Stimulated activated effector memory CD8-positive, alpha-beta T cell treated with anti-CD3 and anti-CD28 coated beads, Interleukin-12 subunit alpha, Interleukin-12 subunit beta, amount 100 ng/mL, for 72 hours (primary cell): Measurements from ENCODE around the gene PGLYRP2.

ENCODE experiments used
- ATAC-seq: fragments of 150-1000 bp; cut with Tn5 transposase; 2 replicates; pipeline ENCODE4 v1.10.0; 2021
- DNase-seq, 2 donors: peaks; one replicate each; pipeline ENCODE4 v3.0.0; 2021 to 2022; ENCODE audit warnings: low spot score in 2 of 2
- H3K27ac Mint-ChIP-seq: one replicate; pipeline ENCODE4 v1.8.0; 2022; ENCODE audit warnings: mild to moderate bottlenecking, mixed read lengths
- H3K36me3 Mint-ChIP-seq: one replicate; pipeline ENCODE4 v1.8.0; 2022; ENCODE audit warnings: mild to moderate bottlenecking, mixed read lengths
- H3K4me1 Mint-ChIP-seq: one replicate; pipeline ENCODE4 v1.8.0; 2022; ENCODE audit warnings: mixed read lengths
- H3K4me3 Mint-ChIP-seq: one replicate; pipeline ENCODE4 v1.8.0; 2022; ENCODE audit warnings: mild to moderate bottlenecking, mixed read lengths
- H3K9me3 Mint-ChIP-seq: one replicate; pipeline ENCODE4 v1.8.0; 2022; ENCODE audit warnings: mixed read lengths

PGLYRP2 gene

GRCh38 chr19:15468675-15469512, 10.4 kb downstream of the PGLYRP2 start:
- H3K27ac Mint-ChIP-seq, result peak overlapping the region; percentile 94

DNA sequence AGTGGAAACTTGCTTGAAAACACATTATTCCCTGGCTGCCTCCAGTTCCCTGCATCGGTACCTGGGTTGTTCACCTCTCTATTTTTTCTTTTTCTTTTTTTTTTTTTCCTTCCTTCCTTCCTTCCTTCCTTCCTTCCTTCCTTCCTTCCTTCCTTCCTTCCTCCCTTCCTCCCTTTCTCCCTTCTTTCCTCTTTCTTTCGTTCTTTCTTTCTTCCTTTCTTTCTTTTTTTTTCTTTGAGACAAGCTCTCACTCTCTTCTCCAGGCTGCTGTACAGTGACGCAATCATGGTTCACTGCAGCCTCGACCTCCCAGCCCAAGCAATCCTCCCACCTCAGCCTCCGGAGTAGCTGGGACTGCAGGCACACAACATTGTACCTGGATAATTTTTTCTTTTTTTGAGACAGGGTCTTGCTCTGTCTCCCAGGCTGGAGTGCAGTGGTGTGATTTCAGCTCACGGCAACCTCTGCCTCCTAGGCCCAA, 11.5 kb downstream of the PGLYRP2 start:
- Mint-ChIP-seq H3K27ac (peak overlapping the region; percentile 94), H3K36me3 (peaks cover 30% of the 10 kb centered on the region), H3K4me1 (peaks cover 52% of the 10 kb centered on the region), H3K9me3 (peaks cover 3% of the 10 kb centered on the region), H3K4me3 (peak overlapping the region; percentile 82)
- no peak for DNase-seq
- no peak for ATAC-seq

More at GRCh38 chr19:15468675-15469512, 10.4 kb downstream of the PGLYRP2 start:
- ATAC-seq, result no peak
- Mint-ChIP-seq H3K4me1 (peaks cover 57% of the 10 kb centered on the region), H3K9me3 (peaks cover 3% of the 10 kb centered on the region), H3K4me3 (peak overlapping the region; percentile 82), H3K36me3 (peaks cover 19% of the 10 kb centered on the region)
- no peak for DNase-seq

DNA sequence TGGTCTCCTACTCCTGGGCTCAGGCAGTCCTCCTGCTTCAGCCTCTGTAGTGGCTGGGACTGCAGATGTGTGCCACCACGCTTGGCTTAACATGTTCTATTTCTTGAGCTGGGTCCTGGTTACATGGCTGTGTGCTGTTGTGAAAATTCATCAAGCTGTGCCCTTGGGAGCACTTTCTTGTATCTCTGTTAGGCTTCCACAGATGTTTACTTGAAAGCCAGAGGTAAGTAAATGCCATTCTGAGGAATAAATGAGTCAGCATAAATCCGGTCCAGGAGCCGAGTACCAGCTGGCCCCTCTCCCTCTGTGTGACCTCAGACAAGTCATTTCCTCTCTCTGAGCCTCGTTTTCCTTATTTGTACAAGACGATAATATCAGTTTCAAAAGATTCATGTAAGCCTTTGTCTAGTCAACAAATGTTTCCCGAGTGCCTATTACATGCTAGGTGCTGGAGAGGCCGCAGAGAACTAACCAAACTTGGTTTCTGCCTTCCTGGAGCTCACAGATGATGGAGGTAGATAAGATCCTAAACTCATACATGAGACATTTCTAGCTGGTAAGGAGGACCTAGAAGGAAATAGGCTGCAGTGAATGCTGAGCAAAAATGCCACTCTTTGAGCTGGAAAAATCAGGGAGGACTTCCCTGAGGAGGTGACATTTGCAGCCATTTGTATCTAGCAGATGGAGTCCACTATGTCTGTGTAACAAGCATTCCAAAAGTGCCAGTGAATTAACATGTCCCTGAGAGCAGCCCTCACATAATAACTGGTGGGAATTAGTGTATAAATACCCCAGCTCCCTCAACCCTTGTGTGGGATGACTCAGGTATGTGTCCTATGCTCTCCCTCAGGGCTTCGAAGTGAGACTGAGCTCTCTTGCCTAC, 12.2 kb downstream of the PGLYRP2 start:
- DNase-seq, result peak in 1 of 2 donors; percentile 75
- H3K36me3 Mint-ChIP-seq, result peaks cover 37% of the 10 kb centered on the region
- peak overlapping the region; percentile 94 for H3K27ac Mint-ChIP-seq
- H3K4me1 Mint-ChIP-seq, result peaks cover 58% of the 10 kb centered on the region
- peak overlapping the region; percentile 82 for H3K4me3 Mint-ChIP-seq
- peak; percentile 80 for ATAC-seq
- peaks cover 3% of the 10 kb centered on the region for H3K9me3 Mint-ChIP-seq

DNA sequence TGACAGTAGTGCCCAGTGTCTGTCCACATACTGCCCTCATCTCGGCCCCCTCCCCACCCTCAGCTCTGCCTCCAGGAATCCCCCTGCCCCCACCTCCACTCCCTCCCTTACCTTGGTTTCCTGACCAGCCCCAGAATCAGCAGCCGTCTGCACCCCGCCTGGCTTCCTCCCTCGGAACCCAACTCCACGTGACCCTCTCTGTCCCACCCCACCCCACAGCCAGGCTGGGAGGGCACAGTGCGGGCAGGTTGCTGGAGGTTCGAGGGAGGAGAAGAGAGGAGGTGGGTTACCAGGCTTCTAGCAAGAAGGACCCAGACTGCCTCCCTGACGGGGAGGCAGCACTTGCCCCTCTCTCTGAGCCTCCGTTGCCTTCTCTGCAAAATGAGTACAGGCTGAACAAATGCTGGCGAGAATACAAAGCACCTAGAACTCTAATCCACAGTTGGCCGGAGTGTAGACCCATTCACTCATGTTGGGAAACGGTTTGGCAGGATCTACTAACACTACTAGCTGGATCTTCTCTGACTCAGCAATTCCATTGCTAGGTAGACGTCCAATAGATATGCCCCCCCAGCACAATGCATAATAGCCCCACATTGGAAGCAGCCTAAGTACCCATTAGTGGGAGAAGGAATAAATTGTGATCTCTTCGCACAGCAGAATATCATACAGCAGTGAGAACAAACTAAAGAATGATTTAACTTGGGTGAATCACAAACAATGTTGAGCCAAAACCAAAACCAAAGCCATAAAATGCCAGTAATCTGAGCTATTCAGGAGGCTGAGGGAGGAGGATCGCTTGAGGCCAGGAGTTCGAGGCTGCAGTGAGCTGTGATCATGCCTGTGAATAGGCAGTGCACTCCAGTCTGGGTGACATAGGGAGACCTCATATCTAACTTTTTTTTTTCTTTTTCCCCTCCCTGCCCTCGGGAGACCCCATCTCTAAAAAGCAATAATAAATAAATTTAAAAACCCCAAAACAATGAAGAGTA, 14.6 kb downstream of the PGLYRP2 start, which contains the start of gene RASAL3:
Gene RASAL3 (minus strand): TSS at position 151 of the 992 bp plus-strand sequence. CDS start 186 bp downstream, outside the sequence.
- Mint-ChIP-seq H3K27ac (peak within 1 kb of the TSS; percentile 93), H3K4me3 (peak within 1 kb of the TSS; percentile 84), H3K9me3 (peaks cover 3% of the 10 kb centered on the region), H3K36me3 (peaks cover 61% of the 10 kb centered on the region), H3K4me1 (peaks cover 65% of the 10 kb centered on the region)
- DNase-seq (peak; percentile 53 to 81), ATAC-seq (peak; percentile 72)

DNA sequence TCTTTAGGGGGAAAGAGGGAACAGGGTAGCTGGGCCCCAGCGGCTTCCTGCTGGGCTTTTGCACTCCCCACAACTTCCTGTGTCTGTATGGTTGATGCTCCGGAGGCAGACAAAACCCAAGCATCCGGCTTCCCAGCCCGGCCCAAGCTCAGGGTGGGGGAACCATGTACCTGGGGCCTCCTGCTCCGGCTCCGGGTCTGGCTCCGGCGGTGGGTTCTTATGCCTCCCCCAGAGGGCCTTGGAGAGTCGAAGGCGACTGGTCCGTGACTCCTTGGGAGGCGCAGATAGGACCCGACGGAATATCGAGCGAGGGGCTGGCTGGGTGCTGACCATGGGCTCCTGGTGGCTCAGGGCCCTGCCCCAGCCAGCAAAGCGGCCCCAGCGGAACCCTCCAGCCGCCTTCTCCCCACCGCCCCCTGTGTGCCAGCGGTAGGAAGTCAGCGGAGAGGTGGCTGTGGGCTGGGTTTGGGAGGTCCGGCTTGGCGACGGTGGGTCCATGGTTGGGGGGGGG, 15.4 kb downstream of the PGLYRP2 start:
- Mint-ChIP-seq H3K4me3 (peak overlapping the region; percentile 84), H3K36me3 (peaks cover 69% of the 10 kb centered on the region), H3K9me3 (peaks cover 3% of the 10 kb centered on the region), H3K4me1 (peaks cover 58% of the 10 kb centered on the region), H3K27ac (peak overlapping the region; percentile 93)
- DNase-seq (peak; percentile 50 to 85), ATAC-seq (peak; percentile 79)

DNA sequence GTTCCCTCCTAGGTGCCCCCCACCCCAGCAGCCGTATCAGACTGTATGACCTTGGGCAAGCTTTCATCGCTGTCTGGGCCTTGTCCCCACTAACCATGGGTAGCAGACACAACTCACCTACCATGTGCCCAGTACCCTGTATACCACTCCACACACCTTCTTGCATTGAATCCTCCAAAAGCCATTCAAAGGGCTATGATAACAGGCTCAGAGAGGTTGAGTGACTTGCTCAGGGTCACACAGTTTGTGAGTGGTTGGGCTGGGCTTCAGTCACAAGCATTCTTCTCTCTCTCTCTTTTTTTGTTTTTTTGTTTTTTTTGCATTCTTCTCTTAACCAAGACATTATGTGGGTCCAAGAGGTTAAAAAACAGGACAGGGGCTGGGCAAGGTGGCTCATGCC, 17.6 kb downstream of the PGLYRP2 start:
- DNase-seq (no peak), ATAC-seq (no peak)
- peaks cover 77% of the 10 kb centered on the region for H3K36me3 Mint-ChIP-seq
- H3K27ac Mint-ChIP-seq, result peak overlapping the region; percentile 93
- H3K4me1 Mint-ChIP-seq, result peaks cover 36% of the 10 kb centered on the region
- H3K4me3 Mint-ChIP-seq, result peak overlapping the region; percentile 84
- no peaks in the 10 kb centered on the region for H3K9me3 Mint-ChIP-seq

DNA sequence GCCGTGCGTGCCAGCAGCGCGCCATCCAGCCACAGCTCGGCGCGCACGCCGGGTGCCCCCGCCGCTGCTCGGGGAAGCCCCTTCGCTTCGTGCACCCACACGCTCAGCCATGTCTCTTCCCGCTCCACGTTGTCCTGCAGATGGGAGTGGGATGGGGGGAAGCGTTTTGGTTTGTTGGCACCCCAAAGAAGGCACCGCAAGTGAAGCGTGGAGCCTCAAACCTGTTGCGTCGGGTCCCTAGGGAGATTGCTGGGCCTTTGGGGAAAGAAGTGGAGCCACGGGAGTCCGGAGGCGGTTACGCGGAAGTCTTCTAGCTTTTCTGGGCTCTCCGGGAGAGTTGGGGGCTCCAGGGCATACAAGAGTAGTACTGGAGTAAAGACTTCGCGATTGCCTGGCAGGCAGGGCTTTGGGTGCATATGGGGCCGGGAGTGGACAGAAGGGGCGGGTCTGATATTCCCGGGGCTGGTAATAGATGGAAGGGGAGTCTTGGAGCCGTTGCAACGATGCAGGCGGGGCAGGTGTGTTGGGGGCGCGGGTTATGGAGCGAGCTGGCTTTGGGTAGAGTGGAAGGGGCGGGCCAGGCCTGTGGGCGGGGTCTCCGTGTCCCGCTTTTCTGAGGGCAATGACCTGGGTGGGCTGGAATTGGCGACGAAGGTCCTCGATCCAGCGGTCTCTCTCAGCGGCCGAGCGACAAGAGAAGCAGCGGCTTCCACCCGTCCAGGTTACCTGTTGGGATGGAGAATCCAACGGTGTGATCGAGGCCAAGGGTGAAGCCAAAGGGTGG, 21.4 kb downstream of the PGLYRP2 start:
- DNase-seq, result no peak
- no peak overlapping the region for H3K4me3 Mint-ChIP-seq
- H3K36me3 Mint-ChIP-seq, result peaks cover 95% of the 10 kb centered on the region
- H3K4me1 Mint-ChIP-seq, result peaks cover 42% of the 10 kb centered on the region
- no peak for ATAC-seq
- no peaks in the 10 kb centered on the region for H3K9me3 Mint-ChIP-seq
- no peak overlapping the region for H3K27ac Mint-ChIP-seq

DNA sequence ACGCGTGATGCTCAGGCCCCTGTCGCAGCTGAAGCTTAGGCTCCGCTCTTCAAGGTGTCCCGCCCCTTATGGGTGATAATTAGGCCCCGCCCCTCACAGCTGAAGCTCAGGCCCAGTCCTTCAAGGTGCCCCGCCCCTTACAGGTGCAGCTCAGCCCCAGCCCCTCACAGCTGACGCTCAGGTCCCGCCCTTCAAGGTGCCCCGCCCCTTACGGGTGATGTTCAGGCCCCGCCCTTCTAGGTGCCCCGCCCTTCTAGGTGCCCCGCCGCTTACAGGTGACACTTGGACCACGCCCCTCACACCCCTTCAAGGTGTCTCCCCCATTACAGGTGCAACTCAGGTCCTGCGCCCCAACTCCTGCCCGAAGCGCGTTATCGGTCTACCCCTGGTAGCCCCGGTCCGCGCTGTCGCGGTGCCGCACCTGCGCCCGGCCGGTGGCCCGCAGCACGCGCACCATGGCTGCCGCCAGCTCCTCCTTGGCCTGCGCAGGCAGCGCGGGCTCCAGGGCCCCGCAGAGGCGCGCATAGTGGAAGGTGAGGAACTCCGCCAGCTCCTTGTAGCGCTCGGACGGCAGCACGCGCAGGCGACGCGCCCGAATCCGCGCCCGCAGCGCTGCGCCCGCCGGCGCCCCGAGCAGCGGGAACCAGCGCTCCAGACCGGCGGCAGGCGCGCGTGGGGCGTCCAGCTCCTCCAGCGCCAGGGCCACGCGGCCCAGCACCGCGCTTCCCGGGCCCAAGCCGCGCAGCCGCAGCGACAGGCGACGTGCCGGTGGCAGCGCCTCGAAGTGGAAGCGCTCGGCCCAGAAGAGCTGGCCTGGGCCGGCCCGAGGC, 22.2 kb downstream of the PGLYRP2 start:
- no peak overlapping the region for H3K4me3 Mint-ChIP-seq
- H3K36me3 Mint-ChIP-seq, result peaks cover 95% of the 10 kb centered on the region
- H3K4me1 Mint-ChIP-seq, result peaks cover 38% of the 10 kb centered on the region
- H3K27ac Mint-ChIP-seq, result peak overlapping the region; percentile 55
- no peak for DNase-seq
- no peaks in the 10 kb centered on the region for H3K9me3 Mint-ChIP-seq
- ATAC-seq, result peak; percentile 49

DNA sequence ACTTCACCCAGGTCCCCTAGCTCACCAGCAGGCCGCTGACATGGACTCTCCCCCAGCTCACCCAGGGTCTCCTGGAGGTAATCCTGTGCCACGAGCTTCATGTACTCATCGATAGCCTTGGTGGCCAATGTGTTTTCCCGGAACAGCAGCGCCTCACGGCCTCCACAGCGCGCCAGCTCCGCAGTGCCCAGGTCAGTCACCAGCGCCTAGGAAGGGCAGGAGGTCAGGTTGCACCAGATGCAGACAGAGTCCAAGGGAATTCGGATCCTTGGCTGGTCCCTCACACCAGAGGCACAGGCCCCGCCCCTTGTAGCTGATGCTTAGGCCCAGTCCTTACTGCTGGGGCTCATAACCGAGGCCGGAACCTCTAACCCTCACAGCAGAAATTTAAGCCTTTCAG, 22.9 kb downstream of the PGLYRP2 start:
- Mint-ChIP-seq H3K9me3 (no peaks in the 10 kb centered on the region), H3K27ac (peak overlapping the region; percentile 55), H3K4me1 (peaks cover 38% of the 10 kb centered on the region), H3K36me3 (peaks cover 95% of the 10 kb centered on the region), H3K4me3 (no peak overlapping the region)
- ATAC-seq, result no peak
- DNase-seq, result no peak

- Mint-ChIP-seq H3K36me3 (peaks cover 95% of the 10 kb centered on the region), H3K4me3 (no peak overlapping the region), H3K4me1 (peaks cover 40% of the 10 kb centered on the region), H3K9me3 (no peaks in the 10 kb centered on the region), H3K27ac (peak overlapping the region; percentile 55)
- DNase-seq (no peak), ATAC-seq (no peak)
Observed at GRCh38 chr19:15455996-15456395, 23.3 kb downstream of the PGLYRP2 start.

GRCh38 chr19:15453906-15454860, 25.1 kb downstream of the PGLYRP2 start:
- no peak overlapping the region for H3K4me3 Mint-ChIP-seq

GRCh38 chr19:15453091-15453578, 26.2 kb downstream of the PGLYRP2 start:
- Mint-ChIP-seq H3K4me1 (peaks cover 53% of the 10 kb centered on the region), H3K9me3 (no peaks in the 10 kb centered on the region), H3K4me3 (no peak overlapping the region), H3K27ac (no peak overlapping the region), H3K36me3 (peaks cover 87% of the 10 kb centered on the region)
- ATAC-seq (no peak), DNase-seq (no peak)

More at GRCh38 chr19:15453906-15454860, 25.1 kb downstream of the PGLYRP2 start:
- Mint-ChIP-seq H3K4me1 (peaks cover 45% of the 10 kb centered on the region), H3K9me3 (no peaks in the 10 kb centered on the region), H3K27ac (peak overlapping the region; percentile 55), H3K36me3 (peaks cover 88% of the 10 kb centered on the region)
- DNase-seq (no peak), ATAC-seq (no peak)
